ENCODE measurements around the gene PATL1.

Gene PATL1

GRCh38 chr11:59615120-59615636 is 53.7 kb downstream of the PATL1 start:
- DNase-seq (ENCODE audit: low read depth) = peak; percentile 41

GRCh38 chr11:59614277-59615119 is 54.3 kb downstream of the PATL1 start:
- no peak for DNase-seq (ENCODE audit: low read depth)

- DNase-seq (ENCODE audit: low read depth) = no peak
These were observed 57.0 kb downstream of the PATL1 start for GRCh38 chr11:59611570-59612565.

GRCh38 chr11:59610289-59610688 is 58.5 kb downstream of the PATL1 start:
- DNase-seq (ENCODE audit: low read depth) = no peak

- DNase-seq (ENCODE audit: low read depth) = no peak
These were observed 61.0 kb downstream of the PATL1 start for GRCh38 chr11:59607703-59608454.

- DNase-seq (ENCODE audit: low read depth) = no peak
These were observed 66.4 kb downstream of the PATL1 start for GRCh38 chr11:59602432-59602831.

- no peak for DNase-seq (ENCODE audit: low read depth)
These were observed 67.0 kb downstream of the PATL1 start for GRCh38 chr11:59601788-59602187.

GRCh38 chr11:59600636-59601035 is 68.2 kb downstream of the PATL1 start:
- no peak for DNase-seq (ENCODE audit: low read depth)

- DNase-seq (ENCODE audit: low read depth) = no peak
These were observed 68.6 kb downstream of the PATL1 start for GRCh38 chr11:59600234-59600633.

GRCh38 chr11:59598961-59599360 is 69.9 kb downstream of the PATL1 start:
- no peak for DNase-seq (ENCODE audit: low read depth)

Measured in activated T-cell treated with anti-CD3 and anti-CD28 coated beads for 48 hours (primary cell).